ENCODE results near the gene MRPL23. TPM values are rescaled to one million over a fixed set of nuclear protein-coding genes. Genes with fewer than 3 reads are reported as not detected.

The MRPL23 gene
- total RNA-seq, 2 experiments from 2014 or later: 134 to 145 TPM

- ChIA-PET CTCF (interaction anchor here (1.3 to 5.5 kb wide), 4 partner anchors 147 to 352 kb away, joined by 5 to 74 read pairs (median 35); partner anchors contain the start of gene SYT8), POLR2A (no interaction called here)
- Mint-ChIP-seq H3K36me3 (ENCODE audit: low read depth) (no peaks in the 10 kb centered on the region), H3K4me1 (ENCODE audit: low read depth) (no peaks in the 10 kb centered on the region), H3K27me3 (no peaks in the 10 kb centered on the region), H3K4me3 (no peak overlapping the region), H3K27ac (no peak overlapping the region), H3K9me3 (no peaks in the 10 kb centered on the region)
- no peak for TF ChIP-seq CTCF (IDR thresholded peaks at IDR 0.05)
- DNase-seq (no peak), ATAC-seq (no peak)
- intact Hi-C loops (cut with micrococcal nuclease): no loop called here
Observed at GRCh38 chr11:2004466-2004865, 57.3 kb downstream of the MRPL23 start.

Other genes starting within 250 kb of the MRPL23 start
- gene IFITM10, start 196.7 kb upstream of the MRPL23 start, total RNA-seq: under 1 TPM; 0.07 to 0.31 TPM
- 10 to 100 TPM; 44.9 to 45.6 TPM for gene CTSD, start 183.4 kb upstream of the MRPL23 start, total RNA-seq
- not detected for gene SYT8, start 112.3 kb upstream of the MRPL23 start, total RNA-seq
- gene TNNI2, start 108.4 kb upstream of the MRPL23 start, total RNA-seq: under 1 TPM in 1 of 2 experiments, not detected in 1; 0.92 TPM
- 100 to 1,000 TPM; 247 to 251 TPM for gene LSP1, start 94.2 kb upstream of the MRPL23 start, total RNA-seq
- under 1 TPM; 0.16 to 0.20 TPM for gene PRR33, start 55.4 kb upstream of the MRPL23 start, total RNA-seq
- 1 to 10 TPM; 4.9 to 5.4 TPM for gene TNNT3, start 27.6 kb upstream of the MRPL23 start, total RNA-seq
- not detected for gene H19, start 50.5 kb downstream of the MRPL23 start, total RNA-seq
- 1 to 10 TPM; 8.1 to 8.2 TPM for gene IGF2, start 192.1 kb downstream of the MRPL23 start, total RNA-seq
- not detected for gene INS, start 213.9 kb downstream of the MRPL23 start, total RNA-seq
- gene TH, start 224.5 kb downstream of the MRPL23 start, total RNA-seq: not detected